MM.1S (cell line): ENCODE results near the gene TAL2.

Source experiments
- EZH2 ChIP-seq: fragments of 300-600 bp; sonication (generic); optimal IDR thresholded peaks from 2 replicates; pipeline ENCODE3; 2017; ENCODE audit warnings: low read depth, mild to moderate bottlenecking, antibody characterized with exemption, low read length, mixed read lengths
- EZH2phosphoT487 ChIP-seq: fragments of 300-600 bp; sonication (generic); IDR thresholded peaks from 2 replicates; pipeline ENCODE4 v1.6.1; 2018; ENCODE audit warnings: antibody characterized with exemption, low read length

- no peak for TF ChIP-seq EZH2
- no peak for TF ChIP-seq EZH2phosphoT487
Observed at GRCh38 chr9:105647595-105648349, 14.5 kb upstream of the TAL2 start.
